Measurements from ENCODE around the gene PTP4A2. TPM values are rescaled to one million over a fixed set of nuclear protein-coding genes. Genes with fewer than 3 reads are reported as not detected.
A peak's percentile ranks its signal among the peaks of the same experiment; 100 is the strongest.

The PTP4A2 gene
- total and polyA plus RNA-seq, 2 donors (not counting 1 experiment from before 2014, with no cell fraction given) = 78.2 to 193 TPM

DNA sequence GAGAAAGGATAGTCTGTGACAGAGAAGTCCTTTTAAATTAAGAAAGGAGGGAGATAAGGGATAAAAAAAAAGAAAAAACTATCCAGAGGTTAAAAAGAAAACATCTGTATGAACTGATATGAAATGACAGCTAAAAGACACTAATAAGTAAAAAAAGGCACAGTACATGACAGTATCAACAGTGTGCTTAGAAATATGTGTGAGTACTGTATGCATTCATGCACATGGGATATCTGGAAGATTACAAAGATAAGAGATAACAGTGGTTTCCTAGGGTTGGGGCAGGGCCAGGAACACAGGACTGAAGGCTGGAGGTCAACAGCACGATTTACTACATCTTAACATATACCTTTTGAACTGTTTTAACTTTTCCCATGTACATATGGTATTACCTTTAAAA, 13.3 kb downstream of the PTP4A2 start:
- Histone ChIP-seq H3K4me3 (ENCODE audit: control extremely low read depth in 1 of 5, extremely low read depth in 1 of 5, insufficient read depth in 1 of 5, low read depth in 2 of 5, low read length in 4 of 5) (peak overlapping the region in 1 of 5 experiments; percentile 13), H3K79me2 (ENCODE audit: control insufficient read depth, insufficient read depth, low read length) (peaks cover 98% of the 10 kb centered on the region), H3K36me3 (replicated peaks in 1 of 2; ENCODE audit: control extremely low read depth in 1 of 2, control insufficient read depth in 1 of 2, extremely low read depth in 1 of 2, insufficient read depth in 2 of 2, low read length in 1 of 2) (peaks cover 0 to 6% of the 10 kb centered on the region in 2 experiments), H3K4me1 (ENCODE audit: control insufficient read depth in 2 of 2, insufficient read depth in 2 of 2, low read length in 2 of 2) (peaks cover 60 to 78% of the 10 kb centered on the region in 2 donors), H3K27ac (ENCODE audit: low read length in 2 of 2) (peak overlapping the region in 1 of 2 donors; percentile 18), H4K20me1 (ENCODE audit: control insufficient read depth, insufficient read depth, low read length, poor library complexity, severe bottlenecking) (peaks cover 68% of the 10 kb centered on the region), H3K27me3 (replicated peaks in 1 of 4; ENCODE audit: control extremely low read depth in 1 of 4, control insufficient read depth in 3 of 4, insufficient read depth in 4 of 4, low read length in 3 of 4) (no peaks in the 10 kb centered on the region), H2AFZ (ENCODE audit: insufficient read depth, low read depth, low read length, poor library complexity, severe bottlenecking) (no peak overlapping the region), H3K9me3 (ENCODE audit: control extremely low read depth in 1 of 3, control insufficient read depth in 2 of 3, insufficient read depth in 1 of 3, low read length in 2 of 3) (peaks cover 0 to 3% (median 0%) of the 10 kb centered on the region in 3 donors), H3K4me2 (replicated peaks; ENCODE audit: low read depth, low read length, poor library complexity, severe bottlenecking) (peak overlapping the region; percentile 50), H3K9ac (ENCODE audit: low read length) (peak overlapping the region; percentile 20)
- CTCF ChIA-PET = interaction anchor here (0.6 to 1.5 kb wide), 4 partner anchors 12 to 102 kb away, joined by 4 to 5 read pairs (median 5); no protein-coding TSS in a partner anchor
- no peak for TF ChIP-seq CTCF (IDR thresholded peaks at IDR 0.05)
- no peak for TF ChIP-seq EZH2 (IDR thresholded peaks at IDR 0.05; ENCODE audit: borderline replicate concordance, insufficient read depth, low read depth, low read length, poor library complexity, severe bottlenecking)
- Mint-ChIP-seq H3K4me1 (peaks cover 78% of the 10 kb centered on the region), H3K4me3 (peak overlapping the region; percentile 64), H3K27ac (peak overlapping the region; percentile 29), H3K27me3 (no peaks in the 10 kb centered on the region), H3K9me3 (ENCODE audit: insufficient read depth) (no peaks in the 10 kb centered on the region)
- POLR2A ChIA-PET = no interaction called here
- DNase-seq (no peak), ATAC-seq (ENCODE audit: low read depth) (no peak)
- intact Hi-C loops (cut with micrococcal nuclease) = loop anchor here (2.0 to 5.0 kb wide), 2 partner anchors 14 to 37 kb away; partner anchors contain the start of gene PTP4A2
- no CpG with 5 or more reads among the region's 1 CpG for WGBS (ENCODE audit: insufficient coverage)

GRCh38 chr1:31923901-31924535, 14.2 kb downstream of the PTP4A2 start:
- H3K36me3 ChIP-seq (replicated peaks in 1 of 2; ENCODE audit: control extremely low read depth in 1 of 2, control insufficient read depth in 1 of 2, extremely low read depth in 1 of 2, insufficient read depth in 2 of 2, low read length in 1 of 2) = peaks cover 0 to 6% of the 10 kb centered on the region in 2 experiments

More at GRCh38 chr1:31923901-31924535, 14.2 kb downstream of the PTP4A2 start:
- Histone ChIP-seq H3K9me3 (ENCODE audit: control extremely low read depth in 1 of 3, control insufficient read depth in 2 of 3, insufficient read depth in 1 of 3, low read length in 2 of 3) (peaks cover 0 to 3% (median 0%) of the 10 kb centered on the region in 3 donors), H4K20me1 (ENCODE audit: control insufficient read depth, insufficient read depth, low read length, poor library complexity, severe bottlenecking) (peaks cover 73% of the 10 kb centered on the region), H3K4me2 (replicated peaks; ENCODE audit: low read depth, low read length, poor library complexity, severe bottlenecking) (peak overlapping the region; percentile 21), H3K27me3 (replicated peaks in 1 of 4; ENCODE audit: control extremely low read depth in 1 of 4, control insufficient read depth in 3 of 4, insufficient read depth in 4 of 4, low read length in 3 of 4) (no peaks in the 10 kb centered on the region), H3K4me1 (ENCODE audit: control insufficient read depth in 2 of 2, insufficient read depth in 2 of 2, low read length in 2 of 2) (peaks cover 57 to 71% of the 10 kb centered on the region in 2 donors), H2AFZ (ENCODE audit: insufficient read depth, low read depth, low read length, poor library complexity, severe bottlenecking) (no peak overlapping the region), H3K9ac (ENCODE audit: low read length) (no peak overlapping the region), H3K27ac (ENCODE audit: low read length in 2 of 2) (peak overlapping the region in 1 of 2 donors; percentile 18), H3K4me3 (ENCODE audit: control extremely low read depth in 1 of 5, extremely low read depth in 1 of 5, insufficient read depth in 1 of 5, low read depth in 2 of 5, low read length in 4 of 5) (no peak overlapping the region), H3K79me2 (ENCODE audit: control insufficient read depth, insufficient read depth, low read length) (peaks cover 98% of the 10 kb centered on the region)
- POLR2A ChIA-PET = no interaction called here
- no peak for DNase-seq
- intact Hi-C loops (cut with micrococcal nuclease) = loop anchor here (2.0 kb wide), 1 partner anchor 15 kb away; the partner anchor contains the start of gene PTP4A2
- no peaks in the 10 kb centered on the region for H3K27me3 Mint-ChIP-seq
- TF ChIP-seq EZH2 (IDR thresholded peaks at IDR 0.05; ENCODE audit: borderline replicate concordance, insufficient read depth, low read depth, low read length, poor library complexity, severe bottlenecking) (no peak), CTCF (IDR thresholded peaks at IDR 0.05) (no peak)
- H3K27ac Mint-ChIP-seq = peak overlapping the region; percentile 67
- peaks cover 76% of the 10 kb centered on the region for H3K4me1 Mint-ChIP-seq
- ATAC-seq (ENCODE audit: low read depth) = no peak
- peak overlapping the region; percentile 19 for H3K4me3 Mint-ChIP-seq
- WGBS (ENCODE audit: insufficient coverage) = 77% methylated on average over 1 of the region's 2 CpGs
- H3K9me3 Mint-ChIP-seq (ENCODE audit: insufficient read depth) = no peaks in the 10 kb centered on the region
- CTCF ChIA-PET = interaction anchor here (0.6 to 1.5 kb wide), 6 partner anchors 9 to 101 kb away, joined by 3 to 5 read pairs (median 4); no protein-coding TSS in a partner anchor
